GM12892 (cell line): Measurements from ENCODE around the gene CEBPE.

ENCODE experiments used
- POLR2A ChIP-seq: IDR thresholded peaks from 2 replicates; pipeline ENCODE4 v1.6.1; 2011; ENCODE audit warnings: low read depth, low read length, control low read depth
- POLR2AphosphoS5 ChIP-seq: IDR thresholded peaks from 2 replicates; pipeline ENCODE4 v1.6.1; 2011; ENCODE audit warnings: low read depth, low read length, control low read depth
- TAF1 ChIP-seq: IDR thresholded peaks from 2 replicates; pipeline ENCODE4 v1.6.1; 2011; ENCODE audit warnings: low read depth, mild to moderate bottlenecking, control low read depth, low read length, borderline replicate concordance

DNA sequence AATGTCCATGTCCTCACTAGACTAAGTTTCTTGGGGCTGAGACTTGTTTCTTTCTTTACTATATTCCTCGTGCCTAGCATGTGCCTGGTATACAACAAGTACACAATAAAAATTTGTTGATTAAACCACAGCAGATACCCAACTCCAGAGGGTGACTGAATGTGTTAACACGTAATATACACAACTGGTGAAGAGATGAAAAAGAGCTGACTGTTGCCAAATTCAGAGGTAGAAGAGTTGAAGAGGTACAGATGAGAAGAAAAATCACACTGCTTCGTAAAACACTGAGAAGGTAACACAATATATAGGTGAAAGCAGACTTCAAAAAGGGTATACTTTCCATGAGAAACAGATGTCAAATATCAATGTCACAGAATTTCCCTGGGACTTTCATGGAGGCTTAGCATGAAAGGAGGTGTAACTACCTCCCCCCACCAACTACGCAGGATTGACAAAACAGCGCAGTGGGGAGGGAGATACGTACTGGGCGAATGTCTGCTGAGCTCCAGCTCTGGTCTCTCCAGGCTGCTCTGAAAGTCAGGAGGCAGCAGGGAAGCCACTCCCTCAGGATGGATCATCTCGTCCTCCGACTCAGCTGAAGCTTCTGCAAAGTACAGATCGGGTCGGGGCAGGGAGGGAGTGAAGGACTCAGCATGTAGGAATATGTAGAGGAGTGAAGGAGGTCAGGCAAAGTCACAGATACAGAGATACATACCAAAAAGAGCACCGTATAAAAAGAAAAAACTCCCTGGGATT, 29.4 kb downstream of the CEBPE start:
- TF ChIP-seq POLR2A: no peak
- TF ChIP-seq TAF1: no peak
- TF ChIP-seq POLR2AphosphoS5: no peak
